C4-2B (cell line): ENCODE measurements around the gene NR2F1-AS1.
"Not testable (repeated sequence)": the region's sequence is repeated elsewhere in the genome, so short reads cannot be mapped to it uniquely, and the experiment has no call there.

Experiments used
- H3K27ac ChIP-seq: fragments of 450-650 bp; 2 replicates; pipeline ENCODE4 v1.5.1; 2017
- ZFX ChIP-seq: fragments of 450-650 bp; IDR thresholded peaks from 2 replicates; pipeline ENCODE4 v1.6.1; 2017
- TF ChIP-seq, protein P1 (sequence below): fragments of 450-650 bp; conservative IDR thresholded peaks from 2 replicates; pipeline ENCODE4 v1.5.1; 2017; ENCODE audit warnings: mild to moderate bottlenecking

Gene NR2F1-AS1

DNA sequence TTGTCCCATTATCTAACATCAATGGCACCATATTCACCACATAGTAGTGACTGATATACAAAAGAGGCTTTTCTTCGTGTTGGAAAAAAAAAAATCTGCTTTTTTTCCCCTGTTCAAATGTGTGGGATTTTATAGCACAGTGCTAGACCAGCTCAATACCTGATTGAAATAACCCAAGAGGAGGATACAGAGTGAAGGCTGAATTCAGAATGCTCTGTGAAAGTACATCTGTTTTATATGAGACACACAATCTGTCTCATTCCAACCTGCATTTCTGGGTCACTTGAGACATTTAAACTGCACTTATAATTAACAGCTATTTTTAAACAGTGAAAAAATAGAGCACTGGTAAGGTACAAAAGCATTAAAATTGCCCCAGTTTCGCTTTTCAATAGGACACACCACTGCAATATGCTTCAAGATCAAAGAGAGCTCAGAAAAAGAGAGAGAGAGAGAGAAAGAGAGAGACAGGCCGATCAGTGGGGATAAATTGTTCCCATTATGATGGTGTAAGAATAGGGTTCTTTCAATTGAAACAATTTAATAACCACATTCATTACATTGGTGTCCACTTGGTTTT, 179.3 kb downstream of the NR2F1-AS1 start:
- TF ChIP-seq, protein P1, sequence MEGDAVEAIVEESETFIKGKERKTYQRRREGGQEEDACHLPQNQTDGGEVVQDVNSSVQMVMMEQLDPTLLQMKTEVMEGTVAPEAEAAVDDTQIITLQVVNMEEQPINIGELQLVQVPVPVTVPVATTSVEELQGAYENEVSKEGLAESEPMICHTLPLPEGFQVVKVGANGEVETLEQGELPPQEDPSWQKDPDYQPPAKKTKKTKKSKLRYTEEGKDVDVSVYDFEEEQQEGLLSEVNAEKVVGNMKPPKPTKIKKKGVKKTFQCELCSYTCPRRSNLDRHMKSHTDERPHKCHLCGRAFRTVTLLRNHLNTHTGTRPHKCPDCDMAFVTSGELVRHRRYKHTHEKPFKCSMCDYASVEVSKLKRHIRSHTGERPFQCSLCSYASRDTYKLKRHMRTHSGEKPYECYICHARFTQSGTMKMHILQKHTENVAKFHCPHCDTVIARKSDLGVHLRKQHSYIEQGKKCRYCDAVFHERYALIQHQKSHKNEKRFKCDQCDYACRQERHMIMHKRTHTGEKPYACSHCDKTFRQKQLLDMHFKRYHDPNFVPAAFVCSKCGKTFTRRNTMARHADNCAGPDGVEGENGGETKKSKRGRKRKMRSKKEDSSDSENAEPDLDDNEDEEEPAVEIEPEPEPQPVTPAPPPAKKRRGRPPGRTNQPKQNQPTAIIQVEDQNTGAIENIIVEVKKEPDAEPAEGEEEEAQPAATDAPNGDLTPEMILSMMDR: no peak
- TF ChIP-seq ZFX: no peak
- H3K27ac ChIP-seq: no peak overlapping the region

DNA sequence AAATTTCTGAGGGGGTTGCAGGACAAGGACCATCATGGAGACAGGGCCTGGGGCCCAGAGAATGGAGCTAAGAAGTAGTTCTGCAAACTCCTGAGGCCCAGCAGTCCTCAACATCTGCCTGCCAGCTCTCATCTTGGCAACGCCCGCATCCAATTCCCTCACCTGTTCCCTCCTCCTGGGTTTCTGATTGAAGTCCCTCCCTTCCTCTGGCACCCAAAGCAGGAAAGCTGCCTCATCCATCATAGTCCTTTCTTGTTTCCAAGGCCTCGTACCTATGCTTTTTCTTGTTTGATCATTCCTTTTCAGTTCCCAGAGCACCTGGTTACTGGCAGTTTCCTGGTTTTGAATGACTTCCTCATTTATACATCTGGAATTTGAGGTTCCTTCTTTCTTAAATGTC, 181.3 kb downstream of the NR2F1-AS1 start:
- H3K27ac ChIP-seq: no peak overlapping the region
- TF ChIP-seq ZFX: no peak
- TF ChIP-seq, protein P1: no peak

DNA sequence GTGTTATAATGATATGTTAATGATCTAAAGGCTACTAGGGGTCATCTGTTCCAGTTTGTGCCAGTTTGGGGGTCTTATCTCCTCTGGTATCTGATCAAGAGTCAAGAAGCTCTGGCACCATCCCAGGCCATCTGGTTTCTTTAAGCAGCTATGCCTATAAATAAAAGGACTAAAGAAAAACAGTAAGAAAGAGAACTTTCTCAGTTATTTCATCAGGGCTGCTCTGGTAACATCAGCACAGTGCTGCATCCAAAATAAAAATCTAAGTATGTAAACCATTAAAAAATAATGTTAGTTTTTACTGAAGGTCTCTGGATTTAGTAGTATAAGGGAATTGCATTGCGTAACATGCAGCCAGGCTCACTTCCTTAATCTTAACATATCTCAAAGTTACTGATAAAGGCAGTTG, 185.0 kb downstream of the NR2F1-AS1 start:
- TF ChIP-seq, protein P1: no peak
- TF ChIP-seq ZFX: no peak
- no peak overlapping the region for H3K27ac ChIP-seq

DNA sequence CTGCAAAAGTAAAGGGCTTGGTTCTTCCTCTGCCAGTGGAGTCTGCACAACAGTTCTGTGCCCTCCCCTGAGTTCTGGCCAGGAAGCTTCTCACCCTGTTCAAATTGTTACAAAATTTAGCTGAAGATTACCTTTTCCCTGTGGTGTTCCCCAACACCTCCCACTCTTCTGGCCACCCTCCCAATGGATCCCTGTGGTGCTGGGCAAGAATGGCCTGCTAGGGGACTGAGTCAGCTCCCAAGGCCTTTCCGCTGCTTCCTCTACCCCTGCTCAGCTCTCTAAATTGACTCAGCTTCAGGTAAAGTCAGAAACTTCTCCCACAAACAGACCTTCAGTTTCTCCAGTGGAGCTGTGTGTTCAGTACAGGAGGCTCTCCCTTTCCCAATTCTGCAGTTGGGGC, 186.0 kb downstream of the NR2F1-AS1 start:
- TF ChIP-seq ZFX: no peak
- TF ChIP-seq, protein P1: no peak
- no peak overlapping the region for H3K27ac ChIP-seq

DNA sequence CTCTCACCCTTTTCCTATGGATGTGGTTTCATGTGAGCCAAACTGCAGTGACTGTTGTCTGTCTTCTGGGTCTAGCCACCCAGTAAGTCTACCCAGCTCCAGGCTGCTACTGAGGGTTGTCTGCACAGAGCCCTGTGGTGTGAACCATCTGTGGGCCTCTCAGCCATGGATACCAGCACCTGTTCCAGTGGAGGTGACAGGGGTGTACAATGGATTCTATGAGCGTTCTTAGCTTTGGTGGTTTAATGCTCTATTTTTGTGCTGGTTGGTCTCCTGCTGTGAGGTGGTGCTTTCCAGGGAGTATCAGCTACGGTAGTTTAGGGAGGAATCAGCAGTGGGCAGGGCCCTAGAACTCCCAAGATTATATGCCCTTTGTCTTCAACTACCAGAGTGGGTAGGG, 186.7 kb downstream of the NR2F1-AS1 start:
- H3K27ac ChIP-seq: no peak overlapping the region
- TF ChIP-seq, protein P1: no peak
- no peak for TF ChIP-seq ZFX

DNA sequence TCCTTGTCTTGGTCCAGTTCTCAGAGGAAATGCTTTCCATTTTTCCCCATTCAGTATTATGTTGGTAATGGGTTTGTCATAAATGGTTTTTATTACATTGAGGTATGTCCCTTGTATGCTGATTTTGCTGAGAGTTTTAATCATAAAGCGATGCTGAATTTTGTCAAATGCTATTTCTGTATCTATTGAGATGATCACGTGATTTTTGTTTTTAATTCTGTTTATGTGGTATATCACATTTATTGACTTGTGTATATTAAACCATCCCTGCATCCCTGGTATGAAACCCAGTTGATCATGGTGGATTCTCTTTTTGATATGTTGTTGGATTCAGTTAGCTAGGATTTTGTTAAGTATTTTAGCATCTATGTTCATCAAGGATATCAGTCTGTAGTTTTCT, 189.8 kb downstream of the NR2F1-AS1 start:
- H3K27ac ChIP-seq: not testable (repeated sequence)

DNA sequence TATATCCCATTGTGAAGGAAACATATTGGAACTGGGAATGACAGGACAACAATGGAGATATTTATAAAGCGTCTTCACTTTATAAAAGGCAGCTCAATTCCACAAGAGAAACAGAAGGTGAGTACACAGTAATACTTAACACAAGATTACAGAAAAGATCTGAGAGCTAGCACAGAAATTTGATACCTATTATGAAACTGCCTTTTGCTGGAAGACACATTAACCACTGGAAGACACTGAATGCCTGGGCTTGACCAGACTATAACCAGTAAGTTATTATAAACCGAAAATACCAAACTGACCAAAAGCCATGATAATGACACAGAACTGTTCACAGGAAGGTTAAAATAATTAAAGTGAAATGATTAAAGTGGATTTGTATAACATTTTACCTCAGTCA, 195.4 kb downstream of the NR2F1-AS1 start:
- H3K27ac ChIP-seq: no peak overlapping the region
- TF ChIP-seq, protein P1: no peak
- TF ChIP-seq ZFX: no peak

DNA sequence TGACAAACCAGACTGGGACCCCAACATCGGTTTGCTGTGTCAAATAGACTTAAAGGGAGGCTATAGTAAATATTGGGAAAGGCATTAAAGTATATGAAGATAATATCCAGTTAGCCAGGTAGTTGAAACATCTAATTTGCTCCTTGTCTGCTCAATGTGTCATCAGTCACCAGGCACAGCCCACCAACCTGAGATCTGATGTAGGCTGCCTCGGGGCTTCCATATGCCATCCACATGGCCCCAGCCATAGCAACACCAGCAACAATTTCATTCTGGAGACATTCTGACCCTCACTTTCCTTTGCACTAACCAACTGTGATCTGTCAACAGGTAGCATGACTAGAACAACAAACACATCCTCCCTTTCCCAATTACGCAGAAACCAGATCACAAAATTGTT, 196.0 kb downstream of the NR2F1-AS1 start:
- H3K27ac ChIP-seq: no peak overlapping the region
- TF ChIP-seq ZFX: no peak
- TF ChIP-seq, protein P1: no peak
